C4-2B (cell line): ENCODE data around the gene RNF214.

Experiments used
- ZFX ChIP-seq: fragments of 450-650 bp; IDR thresholded peaks from 2 replicates; pipeline ENCODE4 v1.6.1; 2017
- TF ChIP-seq, protein P1 (sequence below): fragments of 450-650 bp; conservative IDR thresholded peaks from 2 replicates; pipeline ENCODE4 v1.5.1; 2017; ENCODE audit warnings: mild to moderate bottlenecking

DNA sequence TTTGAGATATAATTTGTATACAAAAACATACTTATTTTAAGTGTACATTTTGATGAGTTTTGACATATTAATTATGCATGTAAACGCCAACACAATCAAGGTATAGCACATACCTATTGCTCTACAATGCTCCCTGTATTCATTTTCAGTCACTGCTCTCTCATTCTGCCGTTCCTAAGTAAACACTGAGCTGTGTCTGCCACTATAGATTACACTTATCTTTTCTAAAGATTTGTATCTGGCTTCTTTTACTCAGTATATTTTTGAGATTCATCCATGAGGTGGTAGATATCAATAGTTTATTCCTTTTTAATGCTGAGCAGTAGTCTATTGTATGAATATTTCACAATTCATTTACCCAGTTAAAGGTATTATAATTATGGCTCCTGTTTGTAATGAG lies 33.3 kb downstream of the RNF214 start:
- TF ChIP-seq, protein P1, sequence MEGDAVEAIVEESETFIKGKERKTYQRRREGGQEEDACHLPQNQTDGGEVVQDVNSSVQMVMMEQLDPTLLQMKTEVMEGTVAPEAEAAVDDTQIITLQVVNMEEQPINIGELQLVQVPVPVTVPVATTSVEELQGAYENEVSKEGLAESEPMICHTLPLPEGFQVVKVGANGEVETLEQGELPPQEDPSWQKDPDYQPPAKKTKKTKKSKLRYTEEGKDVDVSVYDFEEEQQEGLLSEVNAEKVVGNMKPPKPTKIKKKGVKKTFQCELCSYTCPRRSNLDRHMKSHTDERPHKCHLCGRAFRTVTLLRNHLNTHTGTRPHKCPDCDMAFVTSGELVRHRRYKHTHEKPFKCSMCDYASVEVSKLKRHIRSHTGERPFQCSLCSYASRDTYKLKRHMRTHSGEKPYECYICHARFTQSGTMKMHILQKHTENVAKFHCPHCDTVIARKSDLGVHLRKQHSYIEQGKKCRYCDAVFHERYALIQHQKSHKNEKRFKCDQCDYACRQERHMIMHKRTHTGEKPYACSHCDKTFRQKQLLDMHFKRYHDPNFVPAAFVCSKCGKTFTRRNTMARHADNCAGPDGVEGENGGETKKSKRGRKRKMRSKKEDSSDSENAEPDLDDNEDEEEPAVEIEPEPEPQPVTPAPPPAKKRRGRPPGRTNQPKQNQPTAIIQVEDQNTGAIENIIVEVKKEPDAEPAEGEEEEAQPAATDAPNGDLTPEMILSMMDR, result no peak
- TF ChIP-seq ZFX, result no peak
